GM12878 (cell line): ENCODE measurements around the gene CHAC1. TPM values are rescaled to one million over a fixed set of nuclear protein-coding genes. Genes with fewer than 3 reads are reported as not detected.

Experiments
- ATAC-seq: fragments of 200-7000 bp; cut with Tn5 transposase; 3 replicates; pipeline ENCODE4 v1.9.1; 2020; ENCODE audit warnings: mild to moderate bottlenecking, moderate library complexity
- BruUV-seq: library from RNA; stranded (reverse); fragments of 400-500 nt; replicated peaks from 2 replicates; lab custom pipeline; 2021; lab: Mats Ljungman, UMichigan
- CTCF ChIA-PET: fragments of 300-600 bp; sonication (Branson Sonifier 250); formaldehyde crosslinking; extraction: SDS; loops from one replicate; lab custom pipeline; 2021; ENCODE audit warnings: inconsistent platforms; lab: Yijun Ruan, JAX
- POLR2A ChIA-PET: fragments of 350-600 bp; formaldehyde crosslinking; extraction: SDS; loops from one replicate; lab custom pipeline; 2021; ENCODE audit warnings: inconsistent platforms; lab: Charles Lee
- RAD21 ChIA-PET: fragments of 300-600 bp; sonication (Branson Sonifier 250); formaldehyde crosslinking; loops from one replicate; lab custom pipeline; 2023; ENCODE audit warnings: antibody characterized with exemption; ENCODE audit not compliant: unreplicated experiment; lab: Charles Lee
- SMC1A ChIA-PET: fragments of 300-600 bp; sonication (Branson Sonifier 250); formaldehyde crosslinking; loops from one replicate; lab custom pipeline; 2023; ENCODE audit not compliant: unreplicated experiment, uncharacterized antibody; lab: Charles Lee
- DNase-seq: peaks from one replicate; pipeline ENCODE4 v3.0.0-alpha.2; 2011; ENCODE audit warnings: low read depth, low spot score
- FAIRE-seq: peaks from 3 replicates; lab custom pipeline; 2011; peaks lifted over from hg19 to GRCh38; lab: Jason Lieb, UNC
- H2AFZ ChIP-seq: 2 replicates; pipeline ENCODE4 v1.6.0; 2011; ENCODE audit warnings: low read depth, low read length, control low read depth; ENCODE audit not compliant: control insufficient read depth
- H3K27ac ChIP-seq: 2 replicates; pipeline ENCODE4 v1.5.1; 2011; ENCODE audit warnings: control low read depth; ENCODE audit not compliant: control insufficient read depth, insufficient read depth
- H3K27me3 ChIP-seq, 2 experiments: replicated peaks in 1 of 2; 2 replicates each; pipeline versions ENCODE4 v1.6.0 to v1.6.1; 2011; ENCODE audit warnings: low read length in 1 of 2; ENCODE audit not compliant: control insufficient read depth in 2 of 2, insufficient read depth in 2 of 2
- H3K36me3 ChIP-seq, 2 experiments: 2 replicates each; pipeline ENCODE4 v1.5.1; 2011; ENCODE audit warnings: low read length in 1 of 2; ENCODE audit not compliant: control insufficient read depth in 2 of 2, insufficient read depth in 2 of 2
- H3K4me1 ChIP-seq: 2 replicates; pipeline ENCODE4 v1.6.1; 2011; ENCODE audit warnings: mild to moderate bottlenecking, low read length, moderate library complexity, mixed read lengths; ENCODE audit not compliant: control insufficient read depth, insufficient read depth
- H3K4me2 ChIP-seq: 2 replicates; pipeline ENCODE4 v1.6.0; 2011; ENCODE audit warnings: control low read depth; ENCODE audit not compliant: control insufficient read depth, insufficient read depth
- H3K4me3 ChIP-seq: fragments of 200-600 bp; sonication (generic); 2 replicates; pipeline ENCODE4 v1.5.1; 2016
- H3K79me2 ChIP-seq: 2 replicates; pipeline ENCODE4 v1.6.0; 2011; ENCODE audit warnings: low read length; ENCODE audit not compliant: control insufficient read depth, insufficient read depth
- H3K9ac ChIP-seq: 2 replicates; pipeline ENCODE4 v1.8.0; 2011; ENCODE audit warnings: low read length, control low read depth, mixed read lengths; ENCODE audit not compliant: control insufficient read depth, insufficient read depth
- H3K9me3 ChIP-seq: replicated peaks from 3 replicates; pipeline ENCODE4 v1.5.1; 2011; ENCODE audit warnings: mild to moderate bottlenecking, low read length; ENCODE audit not compliant: control insufficient read depth, insufficient read depth
- H4K20me1 ChIP-seq: 2 replicates; pipeline ENCODE4 v1.6.0; 2011; ENCODE audit not compliant: control insufficient read depth, insufficient read depth
- BHLHE40 ChIP-seq, 2 experiments: fragments of 450-650 bp in 1 of 2; IDR thresholded peaks; 2 replicates each; pipeline ENCODE4 v1.6.1; 2011 to 2017; ENCODE audit warnings: low read depth in 2 of 2, borderline replicate concordance in 1 of 2, improper control_type of control experiment in 1 of 2, low read length in 1 of 2, mild to moderate bottlenecking in 1 of 2
- CREB1 ChIP-seq: IDR thresholded peaks from 2 replicates; pipeline ENCODE4 v1.6.1; 2012; ENCODE audit warnings: low read depth, mild to moderate bottlenecking, inconsistent platforms
- DPF2 ChIP-seq: fragments of 450-650 bp; IDR thresholded peaks from 2 replicates; pipeline ENCODE4 v1.6.1; 2017; ENCODE audit warnings: mild to moderate bottlenecking
- IKZF1 ChIP-seq: fragments of 450-650 bp; conservative IDR thresholded peaks from 2 replicates; pipeline ENCODE4 v1.6.1; 2017; ENCODE audit warnings: antibody characterized with exemption, mild to moderate bottlenecking
- NBN ChIP-seq: fragments of 450-650 bp; IDR thresholded peaks from 2 replicates; pipeline ENCODE4 v1.6.1; 2016
- RELA ChIP-seq: fragments of 450-650 bp; IDR thresholded peaks from 2 replicates; pipeline ENCODE4 v1.8.0; 2014; ENCODE audit warnings: borderline replicate concordance; ENCODE audit not compliant: partially characterized antibody
- STAT1 ChIP-seq: fragments of 450-650 bp; conservative IDR thresholded peaks from 2 replicates; pipeline ENCODE4 v1.6.1; 2014; ENCODE audit warnings: antibody characterized with exemption, mild to moderate bottlenecking
- TCF3 ChIP-seq: IDR thresholded peaks from 2 replicates; pipeline ENCODE4 v1.6.1; 2012; ENCODE audit warnings: low read depth, mild to moderate bottlenecking, low read length, borderline replicate concordance; ENCODE audit not compliant: insufficient read depth
- ZNF217 ChIP-seq: fragments of 450-650 bp; IDR thresholded peaks from 2 replicates; pipeline ENCODE4 v1.6.1; 2017; ENCODE audit warnings: antibody characterized with exemption, mild to moderate bottlenecking
- WGBS: methylation state at CpG from one replicate; pipeline ENCODE4 v1.1.6; 2016; ENCODE audit warnings: low lambda C conversion rate; ENCODE audit not compliant: insufficient replicate concordance, insufficient coverage; ENCODE audit errors: missing lambda C conversion rate; 5-methylcytosine and 5-hydroxymethylcytosine counted together
- in situ Hi-C: fragments of 300-500 bp; cut with MboI; formaldehyde crosslinking; loops from 9 replicates; pipeline ENCODE4 v1.14.3; 2018; ENCODE audit warnings: mixed read lengths
- intact Hi-C: fragments of 100-400 bp; cut with micrococcal nuclease; formaldehyde crosslinking; loops from one replicate; pipeline ENCODE4 v1.14.2; 2022; ENCODE audit not compliant: unreplicated experiment
- polyA plus RNA-seq, 11 experiments: library from polyadenylated mRNA; depleted of rRNA in 4 of 11; unstranded in 6 of 11; stranded (reverse) in 5 of 11; fragments of >200 nt; fragmentation: Nextera tagmentation in 4 of 11; fragmentation: Illumina TruSeq in 1 of 11; extraction: Ambion mirVana in 4 of 11; extraction: Trizol in 1 of 11; gene quantifications; 1 replicate in 1 of 11; 2 replicates in 10 of 11; pipeline versions ENCODE4 v1.2.1 to v1.2.3, GENCODE V29; 2011 to 2016; ENCODE audit warnings: inconsistent platforms in 2 of 11, missing spikeins in 2 of 11, low read depth in 1 of 11
- total RNA-seq, 4 experiments: library from RNA; depleted of rRNA in 3 of 4; stranded (reverse); fragments of >200 nt in 3 of 4; fragmentation: Illumina TruSeq in 1 of 4; extraction: Trizol in 1 of 4; gene quantifications; 2 replicates each; pipeline versions ENCODE4 v1.2.1 to v1.2.3, GENCODE V29; 2013 to 2021
- TF ChIP-seq, protein P1 (sequence below): fragments of 450-650 bp; conservative IDR thresholded peaks from 2 replicates; pipeline ENCODE4 v1.6.1; 2017; ENCODE audit warnings: mild to moderate bottlenecking, moderate library complexity
- TF ChIP-seq, protein P2 (sequence below): IDR thresholded peaks from 2 replicates; pipeline ENCODE4 v1.6.1; 2011; ENCODE audit warnings: low read depth, low read length, improper control_type of control experiment, borderline replicate concordance
- TF ChIP-seq, protein P3 (sequence below): IDR thresholded peaks from 2 replicates; pipeline ENCODE4 v1.6.1; 2012; ENCODE audit warnings: mild to moderate bottlenecking, low read depth, low read length

The CHAC1 gene
- total and polyA plus RNA-seq, 10 of the 15 experiments (the other 5 are each of a cell fraction or from before 2014, with no cell fraction given): 0.37 to 5.9 (median 3.3) TPM

DNA sequence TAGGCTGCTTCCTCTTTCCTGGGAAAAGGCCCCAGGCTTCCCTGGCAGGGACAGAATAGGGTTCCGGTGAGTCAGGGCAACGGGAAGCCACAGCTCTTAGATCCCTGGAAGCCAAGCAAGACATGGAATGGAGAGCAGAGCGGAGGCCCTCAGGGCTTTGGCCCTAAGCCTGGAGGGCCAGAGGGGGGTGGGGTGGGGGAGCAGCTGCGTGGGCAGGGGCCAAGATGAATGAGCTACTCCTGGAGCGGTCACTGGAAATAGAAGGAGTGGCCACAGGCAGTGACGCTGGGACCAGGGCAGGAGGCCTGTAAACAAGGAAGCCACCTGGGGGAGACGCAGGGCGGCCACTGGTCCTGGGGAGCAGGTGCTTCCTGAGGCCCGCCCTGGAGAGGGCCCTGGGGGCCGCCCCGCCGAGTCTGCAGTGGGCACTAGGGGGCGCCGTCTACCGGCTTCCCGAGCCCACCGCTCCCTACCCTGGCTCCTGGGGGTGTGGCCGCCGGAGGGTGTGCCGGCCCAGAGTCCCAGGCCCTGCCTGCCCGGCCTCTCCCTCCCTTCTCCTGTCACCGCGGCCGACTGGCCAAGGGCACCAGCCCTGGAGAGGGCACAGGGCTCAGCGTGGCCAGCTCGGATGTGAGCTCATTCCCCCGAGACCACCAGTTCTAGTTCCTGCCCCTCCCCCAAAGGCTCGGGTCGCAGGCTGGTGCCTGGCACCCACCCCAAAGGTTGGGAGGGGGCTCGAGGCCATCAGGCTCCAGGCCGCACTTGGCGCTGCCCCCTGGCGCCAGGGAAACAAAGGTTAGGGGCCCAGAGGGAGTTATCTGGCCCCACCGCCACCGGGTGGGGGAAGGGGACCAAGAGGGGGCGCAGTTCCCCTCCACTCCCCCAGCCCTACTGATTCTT lies 46.9 kb upstream of the CHAC1 start:
- Histone ChIP-seq H3K9me3 (no peaks in the 10 kb centered on the region), H3K36me3 (peaks cover 11 to 13% of the 10 kb centered on the region in 2 experiments), H3K4me1 (peaks cover 24% of the 10 kb centered on the region), H2AFZ (peak overlapping the region; percentile 77), H3K79me2 (no peaks in the 10 kb centered on the region; the same call in 1 of the 2 replicates), H3K4me3 (peak overlapping the region; percentile 60), H3K9ac (peak overlapping the region; percentile 24; the same call in 1 of the 2 replicates), H3K27ac (peak overlapping the region; percentile 49), H3K4me2 (peak overlapping the region; percentile 91), H4K20me1 (no peaks in the 10 kb centered on the region), H3K27me3 (no peaks in the 10 kb centered on the region)
- intact Hi-C loops: loop anchor here (2.0 to 5.0 kb wide), 2 partner anchors 36 to 108 kb away; no protein-coding TSS in a partner anchor
- BruUV-seq: no TSS peak
- POLR2A ChIA-PET: interaction anchor here (0.6 to 1.9 kb wide), 4 partner anchors 11 to 526 kb away, joined by 3 to 10 read pairs (median 6); no protein-coding TSS in a partner anchor
- no peak for FAIRE-seq
- WGBS: 9% methylated on average over 30 of the region's 36 CpGs
- no peak for DNase-seq
- RAD21 ChIA-PET: interaction anchor here (0.8 to 7.0 kb wide), 16 partner anchors 10 to 325 kb away, joined by 3 to 82 read pairs (median 4); partner anchors contain the start of genes CHP1 and VPS18
- CTCF ChIA-PET: interaction anchor here (0.6 to 11.9 kb wide), 31 partner anchors 10 to 426 kb away, joined by 3 to 157 read pairs (median 5); partner anchors contain the start of genes CHP1, DLL4, NUSAP1 and OIP5
- SMC1A ChIA-PET: interaction anchor here (0.7 to 6.5 kb wide), 15 partner anchors 8 to 279 kb away, joined by 3 to 49 read pairs (median 4); partner anchors contain the start of gene VPS18
- in situ Hi-C loops: no loop called here
- ATAC-seq: peak; percentile 91
- TF ChIP-seq TCF3: peak; percentile 80
- TF ChIP-seq STAT1: peak; percentile 77; the same call in 1 of the 2 replicates
- TF ChIP-seq, protein P1, sequence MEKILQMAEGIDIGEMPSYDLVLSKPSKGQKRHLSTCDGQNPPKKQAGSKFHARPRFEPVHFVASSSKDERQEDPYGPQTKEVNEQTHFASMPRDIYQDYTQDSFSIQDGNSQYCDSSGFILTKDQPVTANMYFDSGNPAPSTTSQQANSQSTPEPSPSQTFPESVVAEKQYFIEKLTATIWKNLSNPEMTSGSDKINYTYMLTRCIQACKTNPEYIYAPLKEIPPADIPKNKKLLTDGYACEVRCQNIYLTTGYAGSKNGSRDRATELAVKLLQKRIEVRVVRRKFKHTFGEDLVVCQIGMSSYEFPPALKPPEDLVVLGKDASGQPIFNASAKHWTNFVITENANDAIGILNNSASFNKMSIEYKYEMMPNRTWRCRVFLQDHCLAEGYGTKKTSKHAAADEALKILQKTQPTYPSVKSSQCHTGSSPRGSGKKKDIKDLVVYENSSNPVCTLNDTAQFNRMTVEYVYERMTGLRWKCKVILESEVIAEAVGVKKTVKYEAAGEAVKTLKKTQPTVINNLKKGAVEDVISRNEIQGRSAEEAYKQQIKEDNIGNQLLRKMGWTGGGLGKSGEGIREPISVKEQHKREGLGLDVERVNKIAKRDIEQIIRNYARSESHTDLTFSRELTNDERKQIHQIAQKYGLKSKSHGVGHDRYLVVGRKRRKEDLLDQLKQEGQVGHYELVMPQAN: 0 out of 2 replicates have a peak, but pooled peaks have one; percentile 11
- peak; percentile 19 for TF ChIP-seq RELA
- TF ChIP-seq, protein P2, sequence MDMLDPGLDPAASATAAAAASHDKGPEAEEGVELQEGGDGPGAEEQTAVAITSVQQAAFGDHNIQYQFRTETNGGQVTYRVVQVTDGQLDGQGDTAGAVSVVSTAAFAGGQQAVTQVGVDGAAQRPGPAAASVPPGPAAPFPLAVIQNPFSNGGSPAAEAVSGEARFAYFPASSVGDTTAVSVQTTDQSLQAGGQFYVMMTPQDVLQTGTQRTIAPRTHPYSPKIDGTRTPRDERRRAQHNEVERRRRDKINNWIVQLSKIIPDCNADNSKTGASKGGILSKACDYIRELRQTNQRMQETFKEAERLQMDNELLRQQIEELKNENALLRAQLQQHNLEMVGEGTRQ: no peak
- TF ChIP-seq, protein P3, sequence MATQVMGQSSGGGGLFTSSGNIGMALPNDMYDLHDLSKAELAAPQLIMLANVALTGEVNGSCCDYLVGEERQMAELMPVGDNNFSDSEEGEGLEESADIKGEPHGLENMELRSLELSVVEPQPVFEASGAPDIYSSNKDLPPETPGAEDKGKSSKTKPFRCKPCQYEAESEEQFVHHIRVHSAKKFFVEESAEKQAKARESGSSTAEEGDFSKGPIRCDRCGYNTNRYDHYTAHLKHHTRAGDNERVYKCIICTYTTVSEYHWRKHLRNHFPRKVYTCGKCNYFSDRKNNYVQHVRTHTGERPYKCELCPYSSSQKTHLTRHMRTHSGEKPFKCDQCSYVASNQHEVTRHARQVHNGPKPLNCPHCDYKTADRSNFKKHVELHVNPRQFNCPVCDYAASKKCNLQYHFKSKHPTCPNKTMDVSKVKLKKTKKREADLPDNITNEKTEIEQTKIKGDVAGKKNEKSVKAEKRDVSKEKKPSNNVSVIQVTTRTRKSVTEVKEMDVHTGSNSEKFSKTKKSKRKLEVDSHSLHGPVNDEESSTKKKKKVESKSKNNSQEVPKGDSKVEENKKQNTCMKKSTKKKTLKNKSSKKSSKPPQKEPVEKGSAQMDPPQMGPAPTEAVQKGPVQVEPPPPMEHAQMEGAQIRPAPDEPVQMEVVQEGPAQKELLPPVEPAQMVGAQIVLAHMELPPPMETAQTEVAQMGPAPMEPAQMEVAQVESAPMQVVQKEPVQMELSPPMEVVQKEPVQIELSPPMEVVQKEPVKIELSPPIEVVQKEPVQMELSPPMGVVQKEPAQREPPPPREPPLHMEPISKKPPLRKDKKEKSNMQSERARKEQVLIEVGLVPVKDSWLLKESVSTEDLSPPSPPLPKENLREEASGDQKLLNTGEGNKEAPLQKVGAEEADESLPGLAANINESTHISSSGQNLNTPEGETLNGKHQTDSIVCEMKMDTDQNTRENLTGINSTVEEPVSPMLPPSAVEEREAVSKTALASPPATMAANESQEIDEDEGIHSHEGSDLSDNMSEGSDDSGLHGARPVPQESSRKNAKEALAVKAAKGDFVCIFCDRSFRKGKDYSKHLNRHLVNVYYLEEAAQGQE: no peak
- TF ChIP-seq NBN: 0 out of 2 replicates have a peak, but pooled peaks have one; percentile 34
- 0 out of 2 replicates have a peak, but pooled peaks have one; percentile 43 for TF ChIP-seq ZNF217
- peak; percentile 20 to 57; a peak in 1 of 4 replicates for TF ChIP-seq BHLHE40 (IDR thresholded peaks at IDR 0.05; ENCODE audit: borderline replicate concordance in 1 of 2, low read depth in 2 of 2, low read length in 1 of 2)
- TF ChIP-seq IKZF1: peak; percentile 75
- peak; percentile 27; the same call in 1 of the 2 replicates for TF ChIP-seq DPF2
- 0 out of 2 replicates have a peak, but pooled peaks have one; percentile 33 for TF ChIP-seq CREB1
